ENCODE measurements around the gene HSF2BP. TPM values are rescaled to one million over a fixed set of nuclear protein-coding genes. Genes with fewer than 3 reads are reported as not detected.
"Not testable (repeated sequence)": the region's sequence is repeated elsewhere in the genome, so short reads cannot be mapped to it uniquely, and the experiment has no call there.

HSF2BP gene
- total RNA-seq, 6 experiments from 2014 or later, result 0.33 to 0.90 (median 0.59) TPM

DNA sequence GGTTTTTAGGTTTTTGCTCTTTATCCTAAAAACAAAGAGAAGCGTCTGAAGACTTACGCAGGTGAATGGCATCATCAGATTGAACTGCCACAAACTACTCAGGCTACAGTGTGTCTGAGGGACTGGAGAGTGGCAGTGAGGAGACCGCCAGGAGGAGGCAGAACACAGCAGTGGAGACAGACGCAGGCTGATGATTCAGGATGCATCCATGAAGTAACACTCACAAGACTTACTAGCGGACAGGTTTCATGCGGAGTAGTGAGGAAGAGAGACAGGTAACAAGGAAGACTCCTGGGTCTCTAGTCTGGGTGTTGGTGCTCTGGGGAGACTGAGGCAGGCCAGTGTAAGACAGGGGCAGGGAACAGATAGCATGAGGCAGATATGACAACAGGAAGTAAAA lies 5.7 kb downstream of the HSF2BP start:
- Mint-ChIP-seq H3K4me3 (no peak overlapping the region), H3K4me1 (ENCODE audit: low read depth) (peaks cover 20% of the 10 kb centered on the region), H3K9me3 (no peaks in the 10 kb centered on the region), H3K36me3 (ENCODE audit: low read depth) (no peaks in the 10 kb centered on the region), H3K27me3 (ENCODE audit: insufficient read depth) (peaks cover 2% of the 10 kb centered on the region), H3K27ac (no peak overlapping the region)
- DNase-seq, result no peak
- TF ChIP-seq CTCF (IDR thresholded peaks at IDR 0.05), result no peak

- Mint-ChIP-seq H3K27ac (no peak overlapping the region), H3K36me3 (ENCODE audit: low read depth) (no peaks in the 10 kb centered on the region), H3K9me3 (no peaks in the 10 kb centered on the region), H3K4me1 (ENCODE audit: low read depth) (peaks cover 20% of the 10 kb centered on the region), H3K4me3 (no peak overlapping the region), H3K27me3 (ENCODE audit: insufficient read depth) (peaks cover 4% of the 10 kb centered on the region)
- no peak for TF ChIP-seq CTCF (IDR thresholded peaks at IDR 0.05)
- DNase-seq, result no peak
These were observed 6.7 kb downstream of the HSF2BP start for GRCh38 chr21:43652616-43653015.

DNA sequence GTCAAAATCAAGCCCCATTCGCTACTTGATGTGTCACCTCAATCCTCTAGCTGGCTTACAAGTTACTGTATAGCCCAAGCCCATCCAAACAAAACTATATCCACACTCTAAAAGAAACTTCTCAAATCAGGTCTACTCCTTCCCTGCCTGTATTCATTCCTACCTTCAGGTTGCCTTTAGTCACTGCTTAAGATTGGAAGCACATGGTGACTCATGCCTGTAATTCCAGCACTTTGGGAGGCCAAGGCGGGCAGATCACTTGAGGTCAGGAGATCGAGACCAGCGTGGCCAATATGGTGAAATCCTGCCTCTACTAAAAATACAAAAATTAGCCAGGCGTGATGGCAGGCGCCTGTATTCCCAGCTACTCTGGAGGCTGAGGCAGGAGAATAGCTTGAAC lies 7.4 kb downstream of the HSF2BP start:
- H3K4me1 Mint-ChIP-seq (ENCODE audit: low read depth), result peaks cover 20% of the 10 kb centered on the region
- H3K27me3 Mint-ChIP-seq (ENCODE audit: insufficient read depth); DNase-seq; H3K9me3 Mint-ChIP-seq; H3K36me3 Mint-ChIP-seq (ENCODE audit: low read depth); H3K27ac Mint-ChIP-seq; H3K4me3 Mint-ChIP-seq: not testable (repeated sequence)

DNA sequence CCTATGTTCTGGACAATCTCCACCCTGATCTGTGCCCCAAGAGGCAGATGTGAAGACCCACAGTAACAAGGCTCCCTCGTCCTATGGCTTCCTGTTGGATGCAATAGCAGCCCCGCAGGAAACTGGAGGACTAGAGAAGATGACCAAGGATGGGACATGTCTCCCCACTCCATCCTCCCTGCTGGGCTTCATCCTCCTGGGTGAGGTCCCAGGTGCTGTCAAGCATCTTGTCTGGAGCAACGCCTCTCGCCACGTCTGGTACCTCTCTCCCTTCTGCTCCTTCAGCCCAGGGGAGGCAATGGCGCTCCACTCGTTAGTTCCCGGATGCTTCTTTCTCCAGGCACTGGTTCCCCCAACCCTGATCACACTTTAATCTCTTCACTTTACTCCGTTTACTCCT lies 11.1 kb downstream of the HSF2BP start:
- no peak overlapping the region for H3K27ac Mint-ChIP-seq
- no peak for DNase-seq
- no peaks in the 10 kb centered on the region for H3K36me3 Mint-ChIP-seq (ENCODE audit: low read depth)
- H3K27me3 Mint-ChIP-seq (ENCODE audit: insufficient read depth), result peaks cover 4% of the 10 kb centered on the region
- no peak overlapping the region for H3K4me3 Mint-ChIP-seq
- no peaks in the 10 kb centered on the region for H3K9me3 Mint-ChIP-seq
- peaks cover 29% of the 10 kb centered on the region for H3K4me1 Mint-ChIP-seq (ENCODE audit: low read depth)
- TF ChIP-seq CTCF (IDR thresholded peaks at IDR 0.05), result no peak

DNA sequence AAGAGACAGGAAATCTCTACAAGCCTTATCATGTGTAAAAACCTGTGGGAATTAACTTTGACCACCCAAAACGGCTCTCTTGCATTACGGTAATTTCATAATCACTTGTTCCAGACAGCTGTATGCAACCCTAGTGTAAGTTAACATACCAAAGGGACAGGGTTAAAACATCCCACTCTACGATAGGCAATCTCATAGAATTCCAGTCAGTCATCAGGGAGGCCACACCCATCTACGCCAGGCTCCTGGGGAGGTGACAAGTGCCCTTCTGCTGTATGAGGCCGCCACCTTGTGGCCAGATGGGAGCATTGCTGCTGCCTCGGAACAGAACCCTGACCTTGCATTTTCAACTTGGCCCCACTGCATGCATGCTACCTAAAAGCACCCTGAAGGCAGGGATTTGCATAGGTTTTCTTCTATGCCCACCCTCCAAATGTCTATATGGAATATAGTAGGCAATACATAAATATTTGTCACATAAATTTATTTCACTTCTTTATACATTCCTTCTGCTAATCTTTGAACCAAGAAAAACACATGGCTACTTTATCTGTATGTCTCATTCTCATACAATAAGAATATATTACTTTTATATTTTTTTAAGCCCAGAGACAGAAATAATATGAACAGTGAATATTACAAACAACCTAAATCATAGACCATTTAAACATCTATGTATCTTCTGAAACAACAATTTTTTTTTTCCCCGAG lies 12.6 kb downstream of the HSF2BP start:
- no peaks in the 10 kb centered on the region for H3K36me3 Mint-ChIP-seq (ENCODE audit: low read depth)
- H3K27me3 Mint-ChIP-seq (ENCODE audit: insufficient read depth), result peaks cover 4% of the 10 kb centered on the region
- H3K4me1 Mint-ChIP-seq (ENCODE audit: low read depth), result peaks cover 29% of the 10 kb centered on the region
- peak overlapping the region; percentile 82; the same call in 1 of the 2 replicates for H3K4me3 Mint-ChIP-seq
- DNase-seq, result peak; percentile 83
- no peak overlapping the region for H3K27ac Mint-ChIP-seq
- TF ChIP-seq CTCF (IDR thresholded peaks at IDR 0.05), result peak; percentile 100
- H3K9me3 Mint-ChIP-seq, result no peaks in the 10 kb centered on the region

- TF ChIP-seq CTCF (IDR thresholded peaks at IDR 0.05), result no peak
- peaks cover 29% of the 10 kb centered on the region for H3K4me1 Mint-ChIP-seq (ENCODE audit: low read depth)
- no peaks in the 10 kb centered on the region for H3K9me3 Mint-ChIP-seq
- H3K4me3 Mint-ChIP-seq, result peak overlapping the region; percentile 82
- no peak for DNase-seq
- no peaks in the 10 kb centered on the region for H3K36me3 Mint-ChIP-seq (ENCODE audit: low read depth)
- peak overlapping the region; percentile 69 for H3K27ac Mint-ChIP-seq
- peaks cover 4% of the 10 kb centered on the region for H3K27me3 Mint-ChIP-seq (ENCODE audit: insufficient read depth)
These were observed 13.3 kb downstream of the HSF2BP start for GRCh38 chr21:43645976-43646375.

All from HFFc6 (cell line).